Stimulated activated naive CD4-positive, alpha-beta T cell treated with Interleukin-2 at 50 U/mL for 16 hours (primary cell): ENCODE results near the gene STIM1.

ENCODE experiments used
- DNase-seq: peaks from one replicate; lab custom pipeline; 2025; lab: John Stamatoyannopoulos, UW

Gene STIM1

GRCh38 chr11:3855808-3856491, 486 bp downstream of the STIM1 start:
- peak; percentile 29 for DNase-seq

- no peak for DNase-seq
Observed at GRCh38 chr11:3856856-3857553, 1.5 kb downstream of the STIM1 start.

- DNase-seq: no peak
Observed at GRCh38 chr11:3857628-3858027, 2.2 kb downstream of the STIM1 start.

- DNase-seq: no peak
Observed at GRCh38 chr11:3859373-3859881, 4.0 kb downstream of the STIM1 start.

- DNase-seq: peak; percentile 40
Observed at GRCh38 chr11:3860375-3860774, 4.9 kb downstream of the STIM1 start.

- peak; percentile 31 for DNase-seq
Observed at GRCh38 chr11:3860898-3861393, 5.5 kb downstream of the STIM1 start.

GRCh38 chr11:3861683-3862082, 6.2 kb downstream of the STIM1 start:
- no peak for DNase-seq

GRCh38 chr11:3865388-3866193, 10.1 kb downstream of the STIM1 start:
- DNase-seq: no peak

- no peak for DNase-seq
Observed at GRCh38 chr11:3866206-3866605, 10.7 kb downstream of the STIM1 start.

GRCh38 chr11:3866836-3867208, 11.4 kb downstream of the STIM1 start:
- no peak for DNase-seq

GRCh38 chr11:3867209-3868091, 12.0 kb downstream of the STIM1 start:
- no peak for DNase-seq

- no peak for DNase-seq
Observed at GRCh38 chr11:3873712-3874349, 18.4 kb downstream of the STIM1 start.

GRCh38 chr11:3876613-3877012, 21.1 kb downstream of the STIM1 start:
- no peak for DNase-seq

- DNase-seq: no peak
Observed at GRCh38 chr11:3877364-3878257, 22.1 kb downstream of the STIM1 start.

GRCh38 chr11:3878258-3878584, 22.8 kb downstream of the STIM1 start:
- no peak for DNase-seq

GRCh38 chr11:3879216-3879966, 23.9 kb downstream of the STIM1 start:
- no peak for DNase-seq

GRCh38 chr11:3879967-3880542, 24.6 kb downstream of the STIM1 start:
- DNase-seq: no peak

- DNase-seq: no peak
Observed at GRCh38 chr11:3880724-3881123, 25.3 kb downstream of the STIM1 start.

GRCh38 chr11:3882655-3883054, 27.2 kb downstream of the STIM1 start:
- no peak for DNase-seq
